ENCODE measurements around the gene CEBPG. TPM values are rescaled to one million over a fixed set of nuclear protein-coding genes. Genes with fewer than 3 reads are reported as not detected.

CEBPG gene
- total RNA-seq, 1 donor from 2014 or later = 21.2 TPM

- intact Hi-C loops (cut with DNase I) = no loop called here
- ATAC-seq (no peak), DNase-seq (ENCODE audit: low spot score) (no peak)
Observed at GRCh38 chr19:33411621-33412180, 38.2 kb downstream of the CEBPG start.

- ATAC-seq (no peak), DNase-seq (ENCODE audit: low spot score) (no peak)
- intact Hi-C loops (cut with DNase I) = no loop called here
Observed at GRCh38 chr19:33412601-33413425, 39.3 kb downstream of the CEBPG start.

- intact Hi-C loops (cut with DNase I) = no loop called here
- DNase-seq (ENCODE audit: low spot score) (no peak), ATAC-seq (no peak)
Observed at GRCh38 chr19:33413426-33413725, 39.9 kb downstream of the CEBPG start.

GRCh38 chr19:33413868-33414666 is 40.6 kb downstream of the CEBPG start:
- intact Hi-C loops (cut with DNase I) = no loop called here
- ATAC-seq (no peak), DNase-seq (ENCODE audit: low spot score) (no peak)

- intact Hi-C loops (cut with DNase I) = no loop called here
- DNase-seq (ENCODE audit: low spot score) (no peak), ATAC-seq (no peak)
Observed at GRCh38 chr19:33414667-33415605, 41.4 kb downstream of the CEBPG start.

GRCh38 chr19:33416307-33417215 is 43.1 kb downstream of the CEBPG start:
- no peak for DNase-seq (ENCODE audit: low spot score)
- intact Hi-C loops (cut with DNase I) = no loop called here

GRCh38 chr19:33417751-33418150 is 44.2 kb downstream of the CEBPG start:
- no peak for DNase-seq (ENCODE audit: low spot score)
- no peak for ATAC-seq
- intact Hi-C loops (cut with DNase I) = no loop called here

More at GRCh38 chr19:33416307-33417215, 43.1 kb downstream of the CEBPG start:
- ATAC-seq = peak; percentile 57

GRCh38 chr19:33418461-33418860 is 45.0 kb downstream of the CEBPG start:
- intact Hi-C loops (cut with DNase I) = no loop called here
- no peak for ATAC-seq
- DNase-seq (ENCODE audit: low spot score) = no peak

GRCh38 chr19:33418871-33419787 is 45.6 kb downstream of the CEBPG start:
- intact Hi-C loops (cut with DNase I) = no loop called here
- no peak for DNase-seq (ENCODE audit: low spot score)
- no peak for ATAC-seq

GRCh38 chr19:33419788-33420130 is 46.2 kb downstream of the CEBPG start:
- intact Hi-C loops (cut with DNase I) = no loop called here
- DNase-seq (ENCODE audit: low spot score) = no peak
- ATAC-seq = no peak

- intact Hi-C loops (cut with DNase I) = no loop called here
- ATAC-seq = no peak
- DNase-seq (ENCODE audit: low spot score) = no peak
Observed at GRCh38 chr19:33420821-33421220, 47.3 kb downstream of the CEBPG start.

- intact Hi-C loops (cut with DNase I) = no loop called here
- no peak for DNase-seq (ENCODE audit: low spot score)
- no peak for ATAC-seq
Observed at GRCh38 chr19:33421368-33421767, 47.9 kb downstream of the CEBPG start.

- intact Hi-C loops (cut with DNase I) = no loop called here
- ATAC-seq (no peak), DNase-seq (ENCODE audit: low spot score) (no peak)
Observed at GRCh38 chr19:33422369-33423180, 49.1 kb downstream of the CEBPG start.

- DNase-seq (ENCODE audit: low spot score) (no peak), ATAC-seq (no peak)
- intact Hi-C loops (cut with DNase I) = no loop called here
Observed at GRCh38 chr19:33424181-33424580, 50.7 kb downstream of the CEBPG start.

GRCh38 chr19:33426621-33427361 is 53.3 kb downstream of the CEBPG start:
- ATAC-seq (no peak), DNase-seq (ENCODE audit: low spot score) (no peak)
- intact Hi-C loops (cut with DNase I) = no loop called here
